T-helper 1 cell treated with Interleukin-12 subunit alpha and Interleukin-12 subunit beta and Interleukin-4 antibody, amounts not matched to agents 30 ng/mL and 1 ng/mL, for 36 hours (primary cell): ENCODE data around the gene PAFAH1B1. TPM values are rescaled to one million over a fixed set of nuclear protein-coding genes. Genes with fewer than 3 reads are reported as not detected.
"Not testable (repeated sequence)": the region's sequence is repeated elsewhere in the genome, so short reads cannot be mapped to it uniquely, and the experiment has no call there.

Experiments
- intact Hi-C: fragments of 100-400 bp; cut with micrococcal nuclease; formaldehyde crosslinking; loops from one replicate; pipeline ENCODE4 v1.15.1; 2024
- total RNA-seq: library from RNA; stranded (reverse); gene quantifications from 2 replicates; pipeline ENCODE4 v1.2.3, GENCODE V29; 2022

PAFAH1B1 gene
- 167 and 191 TPM in 2 replicates for total RNA-seq

- intact Hi-C loops, result loop anchor here (1.0 to 2.0 kb wide), 5 partner anchors 82 to 1550 kb away; partner anchors contain the start of genes CLUH, CYB5D2, METTL16 and ZZEF1
These were observed at the start of gene PAFAH1B1 for GRCh38 chr17:2592971-2593820. Gene PAFAH1B1 (plus strand): TSS chr17:2593654. CDS start chr17:2638289, 44,635 bp downstream.

- intact Hi-C loops, result no loop called here
These were observed 48.1 kb upstream of the PAFAH1B1 start for GRCh38 chr17:2545393-2545792.

GRCh38 chr17:2547176-2547575, 46.3 kb upstream of the PAFAH1B1 start:
- intact Hi-C loops, result no loop called here

GRCh38 chr17:2548026-2548425, 45.4 kb upstream of the PAFAH1B1 start:
- intact Hi-C loops, result not testable (repeated sequence)

GRCh38 chr17:2549392-2550211, 43.9 kb upstream of the PAFAH1B1 start:
- intact Hi-C loops, result no loop called here

GRCh38 chr17:2551493-2551892, 42.0 kb upstream of the PAFAH1B1 start:
- intact Hi-C loops, result no loop called here

- intact Hi-C loops, result no loop called here
These were observed 41.5 kb upstream of the PAFAH1B1 start for GRCh38 chr17:2551928-2552327.

GRCh38 chr17:2560658-2561057, 32.8 kb upstream of the PAFAH1B1 start:
- intact Hi-C loops, result no loop called here

- intact Hi-C loops, result no loop called here
These were observed 31.1 kb upstream of the PAFAH1B1 start for GRCh38 chr17:2562162-2562858.

- intact Hi-C loops, result no loop called here
These were observed 30.4 kb upstream of the PAFAH1B1 start for GRCh38 chr17:2563061-2563460.

- intact Hi-C loops, result no loop called here
These were observed 29.9 kb upstream of the PAFAH1B1 start for GRCh38 chr17:2563543-2563942.

- intact Hi-C loops, result no loop called here
These were observed 28.6 kb upstream of the PAFAH1B1 start for GRCh38 chr17:2564877-2565276.

- intact Hi-C loops, result no loop called here
These were observed 27.4 kb upstream of the PAFAH1B1 start for GRCh38 chr17:2566056-2566455.

GRCh38 chr17:2571523-2572303, 21.7 kb upstream of the PAFAH1B1 start:
- intact Hi-C loops, result no loop called here

- intact Hi-C loops, result not testable (repeated sequence)
These were observed 21.2 kb upstream of the PAFAH1B1 start for GRCh38 chr17:2572304-2572609.

GRCh38 chr17:2580151-2580550, 13.3 kb upstream of the PAFAH1B1 start:
- intact Hi-C loops, result no loop called here

GRCh38 chr17:2580661-2581060, 12.8 kb upstream of the PAFAH1B1 start:
- intact Hi-C loops, result no loop called here

- intact Hi-C loops, result no loop called here
These were observed 11.0 kb upstream of the PAFAH1B1 start for GRCh38 chr17:2582493-2582892.

GRCh38 chr17:2591040-2591640, 2.3 kb upstream of the PAFAH1B1 start:
- intact Hi-C loops, result no loop called here
